GM12878 (cell line): ENCODE measurements around the gene CHMP2B. TPM values are rescaled to one million over a fixed set of nuclear protein-coding genes. Genes with fewer than 3 reads are reported as not detected.

Source experiments
- ATAC-seq: fragments of 200-7000 bp; cut with Tn5 transposase; 3 replicates; pipeline ENCODE4 v1.9.1; 2020; ENCODE audit warnings: mild to moderate bottlenecking, moderate library complexity
- BruUV-seq: library from RNA; stranded (reverse); fragments of 400-500 nt; replicated peaks from 2 replicates; lab custom pipeline; 2021; lab: Mats Ljungman, UMichigan
- CTCF ChIA-PET: fragments of 300-600 bp; sonication (Branson Sonifier 250); formaldehyde crosslinking; extraction: SDS; loops from one replicate; lab custom pipeline; 2021; ENCODE audit warnings: inconsistent platforms; lab: Yijun Ruan, JAX
- POLR2A ChIA-PET: fragments of 350-600 bp; formaldehyde crosslinking; extraction: SDS; loops from one replicate; lab custom pipeline; 2021; ENCODE audit warnings: inconsistent platforms; lab: Charles Lee
- RAD21 ChIA-PET: fragments of 300-600 bp; sonication (Branson Sonifier 250); formaldehyde crosslinking; loops from one replicate; lab custom pipeline; 2023; ENCODE audit warnings: antibody characterized with exemption; ENCODE audit not compliant: unreplicated experiment; lab: Charles Lee
- SMC1A ChIA-PET: fragments of 300-600 bp; sonication (Branson Sonifier 250); formaldehyde crosslinking; loops from one replicate; lab custom pipeline; 2023; ENCODE audit not compliant: unreplicated experiment, uncharacterized antibody; lab: Charles Lee
- DNase-seq: peaks from one replicate; pipeline ENCODE4 v3.0.0-alpha.2; 2011; ENCODE audit warnings: low read depth, low spot score
- FAIRE-seq: peaks from 3 replicates; lab custom pipeline; 2011; peaks lifted over from hg19 to GRCh38; lab: Jason Lieb, UNC
- H2AFZ ChIP-seq: 2 replicates; pipeline ENCODE4 v1.6.0; 2011; ENCODE audit warnings: low read depth, low read length, control low read depth; ENCODE audit not compliant: control insufficient read depth
- H3K27ac ChIP-seq: 2 replicates; pipeline ENCODE4 v1.5.1; 2011; ENCODE audit warnings: control low read depth; ENCODE audit not compliant: control insufficient read depth, insufficient read depth
- H3K27me3 ChIP-seq, 2 experiments: replicated peaks in 1 of 2; 2 replicates each; pipeline versions ENCODE4 v1.6.0 to v1.6.1; 2011; ENCODE audit warnings: low read length in 1 of 2; ENCODE audit not compliant: control insufficient read depth in 2 of 2, insufficient read depth in 2 of 2
- H3K36me3 ChIP-seq, 2 experiments: 2 replicates each; pipeline ENCODE4 v1.5.1; 2011; ENCODE audit warnings: low read length in 1 of 2; ENCODE audit not compliant: control insufficient read depth in 2 of 2, insufficient read depth in 2 of 2
- H3K4me1 ChIP-seq: 2 replicates; pipeline ENCODE4 v1.6.1; 2011; ENCODE audit warnings: mild to moderate bottlenecking, low read length, moderate library complexity, mixed read lengths; ENCODE audit not compliant: control insufficient read depth, insufficient read depth
- H3K4me2 ChIP-seq: 2 replicates; pipeline ENCODE4 v1.6.0; 2011; ENCODE audit warnings: control low read depth; ENCODE audit not compliant: control insufficient read depth, insufficient read depth
- H3K4me3 ChIP-seq: fragments of 200-600 bp; sonication (generic); 2 replicates; pipeline ENCODE4 v1.5.1; 2016
- H3K79me2 ChIP-seq: 2 replicates; pipeline ENCODE4 v1.6.0; 2011; ENCODE audit warnings: low read length; ENCODE audit not compliant: control insufficient read depth, insufficient read depth
- H3K9ac ChIP-seq: 2 replicates; pipeline ENCODE4 v1.8.0; 2011; ENCODE audit warnings: low read length, control low read depth, mixed read lengths; ENCODE audit not compliant: control insufficient read depth, insufficient read depth
- H3K9me3 ChIP-seq: replicated peaks from 3 replicates; pipeline ENCODE4 v1.5.1; 2011; ENCODE audit warnings: mild to moderate bottlenecking, low read length; ENCODE audit not compliant: control insufficient read depth, insufficient read depth
- H4K20me1 ChIP-seq: 2 replicates; pipeline ENCODE4 v1.6.0; 2011; ENCODE audit not compliant: control insufficient read depth, insufficient read depth
- ATF7 ChIP-seq: fragments of 450-650 bp; IDR thresholded peaks from 2 replicates; pipeline ENCODE4 v1.6.1; 2016; ENCODE audit warnings: low read depth, mild to moderate bottlenecking
- NBN ChIP-seq: fragments of 450-650 bp; IDR thresholded peaks from 2 replicates; pipeline ENCODE4 v1.6.1; 2016
- NFXL1 ChIP-seq: fragments of 450-650 bp; IDR thresholded peaks from 2 replicates; pipeline ENCODE4 v1.6.1; 2017; ENCODE audit warnings: antibody characterized with exemption, mild to moderate bottlenecking, borderline replicate concordance
- NR2C1 ChIP-seq: fragments of 450-650 bp; IDR thresholded peaks from 2 replicates; pipeline ENCODE4 v1.6.1; 2017; ENCODE audit warnings: antibody characterized with exemption, mild to moderate bottlenecking, moderate library complexity
- RELA ChIP-seq: fragments of 450-650 bp; IDR thresholded peaks from 2 replicates; pipeline ENCODE4 v1.8.0; 2014; ENCODE audit warnings: borderline replicate concordance; ENCODE audit not compliant: partially characterized antibody
- SIN3A ChIP-seq: IDR thresholded peaks from 2 replicates; pipeline ENCODE4 v1.6.1; 2012; ENCODE audit warnings: low read depth, low read length, improper control_type of control experiment
- SKIL ChIP-seq: fragments of 450-650 bp; IDR thresholded peaks from 2 replicates; pipeline ENCODE4 v1.6.1; 2017; ENCODE audit warnings: mild to moderate bottlenecking, low read depth, inconsistent platforms; ENCODE audit not compliant: poor library complexity, severe bottlenecking
- SREBF1 ChIP-seq: IDR thresholded peaks from 2 replicates; pipeline ENCODE4 v1.6.1; 2012; ENCODE audit warnings: mild to moderate bottlenecking, low read length
- SUPT20H ChIP-seq: IDR thresholded peaks from 2 replicates; pipeline ENCODE4 v1.6.1; 2011; ENCODE audit warnings: low read depth, mild to moderate bottlenecking, low read length, moderate library complexity, borderline replicate concordance; ENCODE audit not compliant: control insufficient read depth
- USF1 ChIP-seq: IDR thresholded peaks from 2 replicates; pipeline ENCODE4 v1.6.1; 2011; ENCODE audit warnings: borderline replicate concordance, low read depth, mild to moderate bottlenecking, moderate library complexity, mixed read lengths, low read length; ENCODE audit not compliant: insufficient read depth; ENCODE audit errors: extremely low read length
- ZBTB4 ChIP-seq: fragments of 450-650 bp; formaldehyde crosslinking; IDR thresholded peaks from 2 replicates; pipeline ENCODE4 v1.4.0; 2022; ENCODE audit warnings: mild to moderate bottlenecking, moderate library complexity
- WGBS: methylation state at CpG from one replicate; pipeline ENCODE4 v1.1.6; 2016; ENCODE audit warnings: low lambda C conversion rate; ENCODE audit not compliant: insufficient replicate concordance, insufficient coverage; ENCODE audit errors: missing lambda C conversion rate; 5-methylcytosine and 5-hydroxymethylcytosine counted together
- in situ Hi-C: fragments of 300-500 bp; cut with MboI; formaldehyde crosslinking; loops from 9 replicates; pipeline ENCODE4 v1.14.3; 2018; ENCODE audit warnings: mixed read lengths
- intact Hi-C: fragments of 100-400 bp; cut with micrococcal nuclease; formaldehyde crosslinking; loops from one replicate; pipeline ENCODE4 v1.14.2; 2022; ENCODE audit not compliant: unreplicated experiment
- polyA plus RNA-seq, 11 experiments: library from polyadenylated mRNA; depleted of rRNA in 4 of 11; unstranded in 6 of 11; stranded (reverse) in 5 of 11; fragments of >200 nt; fragmentation: Nextera tagmentation in 4 of 11; fragmentation: Illumina TruSeq in 1 of 11; extraction: Ambion mirVana in 4 of 11; extraction: Trizol in 1 of 11; gene quantifications; 1 replicate in 1 of 11; 2 replicates in 10 of 11; pipeline versions ENCODE4 v1.2.1 to v1.2.3, GENCODE V29; 2011 to 2016; ENCODE audit warnings: inconsistent platforms in 2 of 11, missing spikeins in 2 of 11, low read depth in 1 of 11
- total RNA-seq, 4 experiments: library from RNA; depleted of rRNA in 3 of 4; stranded (reverse); fragments of >200 nt in 3 of 4; fragmentation: Illumina TruSeq in 1 of 4; extraction: Trizol in 1 of 4; gene quantifications; 2 replicates each; pipeline versions ENCODE4 v1.2.1 to v1.2.3, GENCODE V29; 2013 to 2021
- TF ChIP-seq, protein P1 (sequence below): fragments of 450-650 bp; IDR thresholded peaks from 2 replicates; pipeline ENCODE4 v1.6.1; 2017; ENCODE audit warnings: antibody characterized with exemption, mild to moderate bottlenecking, moderate library complexity
- TF ChIP-seq, protein P2 (sequence below): IDR thresholded peaks from 2 replicates; pipeline ENCODE4 v1.6.1; 2011; ENCODE audit warnings: low read depth, mild to moderate bottlenecking, low read length, moderate library complexity, borderline replicate concordance; ENCODE audit errors: extremely low read depth

CHMP2B gene
- total and polyA plus RNA-seq, 10 of the 15 experiments (the other 5 are each of a cell fraction or from before 2014, with no cell fraction given), result 14.9 to 54.8 (median 24.6) TPM

GRCh38 chr3:87196879-87197278, 30.2 kb upstream of the CHMP2B start:
- BruUV-seq, result no TSS peak
- TF ChIP-seq, protein P1, sequence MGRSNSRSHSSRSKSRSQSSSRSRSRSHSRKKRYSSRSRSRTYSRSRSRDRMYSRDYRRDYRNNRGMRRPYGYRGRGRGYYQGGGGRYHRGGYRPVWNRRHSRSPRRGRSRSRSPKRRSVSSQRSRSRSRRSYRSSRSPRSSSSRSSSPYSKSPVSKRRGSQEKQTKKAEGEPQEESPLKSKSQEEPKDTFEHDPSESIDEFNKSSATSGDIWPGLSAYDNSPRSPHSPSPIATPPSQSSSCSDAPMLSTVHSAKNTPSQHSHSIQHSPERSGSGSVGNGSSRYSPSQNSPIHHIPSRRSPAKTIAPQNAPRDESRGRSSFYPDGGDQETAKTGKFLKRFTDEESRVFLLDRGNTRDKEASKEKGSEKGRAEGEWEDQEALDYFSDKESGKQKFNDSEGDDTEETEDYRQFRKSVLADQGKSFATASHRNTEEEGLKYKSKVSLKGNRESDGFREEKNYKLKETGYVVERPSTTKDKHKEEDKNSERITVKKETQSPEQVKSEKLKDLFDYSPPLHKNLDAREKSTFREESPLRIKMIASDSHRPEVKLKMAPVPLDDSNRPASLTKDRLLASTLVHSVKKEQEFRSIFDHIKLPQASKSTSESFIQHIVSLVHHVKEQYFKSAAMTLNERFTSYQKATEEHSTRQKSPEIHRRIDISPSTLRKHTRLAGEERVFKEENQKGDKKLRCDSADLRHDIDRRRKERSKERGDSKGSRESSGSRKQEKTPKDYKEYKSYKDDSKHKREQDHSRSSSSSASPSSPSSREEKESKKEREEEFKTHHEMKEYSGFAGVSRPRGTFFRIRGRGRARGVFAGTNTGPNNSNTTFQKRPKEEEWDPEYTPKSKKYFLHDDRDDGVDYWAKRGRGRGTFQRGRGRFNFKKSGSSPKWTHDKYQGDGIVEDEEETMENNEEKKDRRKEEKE, result no peak
- TF ChIP-seq SREBF1 (no peak), SKIL (no peak), RELA (no peak), NFXL1 (no peak), SUPT20H (no peak), ZBTB4 (CRISPR knock-in tag) (no peak), SIN3A (no peak), USF1 (no peak), ATF7 (no peak), NBN (no peak), NR2C1 (no peak)
- TF ChIP-seq, protein P2, sequence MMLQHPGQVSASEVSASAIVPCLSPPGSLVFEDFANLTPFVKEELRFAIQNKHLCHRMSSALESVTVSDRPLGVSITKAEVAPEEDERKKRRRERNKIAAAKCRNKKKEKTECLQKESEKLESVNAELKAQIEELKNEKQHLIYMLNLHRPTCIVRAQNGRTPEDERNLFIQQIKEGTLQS, result no peak

More at GRCh38 chr3:87196879-87197278, 30.2 kb upstream of the CHMP2B start:
- ChIA-PET RAD21 (no interaction called here), SMC1A (no interaction called here), POLR2A (no interaction called here), CTCF (no interaction called here)
- no peak for FAIRE-seq
- Histone ChIP-seq H3K9ac (no peak overlapping the region), H2AFZ (no peak overlapping the region), H3K4me2 (no peak overlapping the region), H3K27me3 (no peaks in the 10 kb centered on the region), H3K9me3 (no peaks in the 10 kb centered on the region; the same call in 2 of the 3 replicates), H3K4me3 (no peak overlapping the region), H3K79me2 (no peaks in the 10 kb centered on the region), H4K20me1 (no peaks in the 10 kb centered on the region), H3K27ac (no peak overlapping the region), H3K36me3 (no peaks in the 10 kb centered on the region), H3K4me1 (no peaks in the 10 kb centered on the region)
- in situ Hi-C loops, result no loop called here
- WGBS, result 0% methylated on average over 1 of the region's 1 CpG
- no peak for DNase-seq
- intact Hi-C loops, result no loop called here
- ATAC-seq, result no peak
